Mucosa of rectum (tissue), 2 donors: ENCODE data around the gene FBXL14.

Source experiments
- H3K27ac ChIP-seq, 2 donors: one replicate each; pipeline ENCODE4 v1.7.0; 2013; ENCODE audit warnings: inconsistent platforms in 2 of 2, low read depth in 2 of 2, low read length in 2 of 2
- H3K27me3 ChIP-seq, 2 donors: one replicate each; pipeline ENCODE4 v1.7.0; 2013; ENCODE audit warnings: low read length in 2 of 2; ENCODE audit not compliant: control insufficient read depth in 2 of 2, insufficient read depth in 2 of 2
- H3K36me3 ChIP-seq, 2 donors: one replicate each; pipeline ENCODE4 v1.7.0; 2013; ENCODE audit warnings: low read length in 2 of 2; ENCODE audit not compliant: control insufficient read depth in 2 of 2, insufficient read depth in 2 of 2
- H3K4me1 ChIP-seq, 2 donors: one replicate each; pipeline ENCODE4 v1.7.0; 2013; ENCODE audit warnings: low read length in 2 of 2, mild to moderate bottlenecking in 1 of 2; ENCODE audit not compliant: control insufficient read depth in 2 of 2, insufficient read depth in 2 of 2
- H3K4me3 ChIP-seq, 2 donors: one replicate each; pipeline ENCODE4 v1.7.0; 2013; ENCODE audit warnings: low read length in 2 of 2
- H3K9ac ChIP-seq, 2 donors: one replicate each; pipeline ENCODE4 v1.7.0; 2013; ENCODE audit warnings: low read length in 2 of 2, low read depth in 1 of 2, mild to moderate bottlenecking in 1 of 2
- H3K9me3 ChIP-seq, 2 donors: one replicate each; pipeline ENCODE4 v1.7.0; 2013; ENCODE audit warnings: low read length in 2 of 2; ENCODE audit not compliant: control insufficient read depth in 2 of 2
- donor health status: healthy.
- donor health status: Normal muscosa, but diverticular disease.

The FBXL14 gene

GRCh38 chr12:1529862-1530591 is 64.4 kb downstream of the FBXL14 start:
- peaks cover 29 to 32% of the 10 kb centered on the region in 2 donors for H3K27me3 ChIP-seq
- no peaks in the 10 kb centered on the region for H3K36me3 ChIP-seq
- peak overlapping the region; percentile 20 to 43 for H3K4me3 ChIP-seq
- H3K27ac ChIP-seq, result no peak overlapping the region
- H3K9ac ChIP-seq, result peak overlapping the region in 1 of 2 donors; percentile 45
- no peaks in the 10 kb centered on the region for H3K9me3 ChIP-seq
- peaks cover 2 to 4% of the 10 kb centered on the region in 2 donors for H3K4me1 ChIP-seq

DNA sequence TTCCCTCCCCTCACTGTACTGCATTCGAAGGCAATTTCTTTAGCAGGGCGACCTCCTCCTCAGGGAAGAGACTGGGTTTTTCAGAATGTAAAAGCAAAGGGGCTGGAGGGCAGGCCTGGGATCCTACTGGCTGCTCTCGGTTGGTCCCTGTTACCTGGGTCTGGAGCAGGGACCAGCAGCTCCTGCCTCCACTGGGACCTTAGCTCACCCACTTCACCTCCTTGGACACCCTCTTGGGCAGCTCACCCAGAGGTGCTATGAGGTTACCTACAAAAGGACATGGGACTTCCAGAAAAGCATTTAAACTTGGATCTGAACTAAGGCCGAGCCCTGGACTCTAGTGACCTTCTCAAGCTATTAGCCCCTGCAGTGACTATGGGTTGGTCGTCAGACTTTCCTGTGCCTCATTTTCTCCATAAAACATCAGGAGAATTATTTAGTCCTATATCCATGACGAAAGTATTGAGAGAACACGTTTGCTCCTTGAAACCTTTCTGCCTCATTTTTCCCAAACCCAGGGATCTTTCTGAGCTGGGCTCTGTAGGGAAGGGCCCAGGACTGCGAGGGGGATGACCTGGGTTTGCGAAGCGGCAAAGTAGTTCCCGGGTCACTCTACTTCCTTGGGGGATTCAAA is 65.0 kb downstream of the FBXL14 start:
- no peak overlapping the region for H3K27ac ChIP-seq
- H3K27me3 ChIP-seq, result peaks cover 29 to 30% of the 10 kb centered on the region in 2 donors
- H3K36me3 ChIP-seq, result no peaks in the 10 kb centered on the region
- H3K9me3 ChIP-seq, result no peaks in the 10 kb centered on the region
- peak overlapping the region in 1 of 2 donors; percentile 6 for H3K9ac ChIP-seq
- H3K4me3 ChIP-seq, result peak overlapping the region; percentile 20 to 43
- peaks cover 2 to 4% of the 10 kb centered on the region in 2 donors for H3K4me1 ChIP-seq

DNA sequence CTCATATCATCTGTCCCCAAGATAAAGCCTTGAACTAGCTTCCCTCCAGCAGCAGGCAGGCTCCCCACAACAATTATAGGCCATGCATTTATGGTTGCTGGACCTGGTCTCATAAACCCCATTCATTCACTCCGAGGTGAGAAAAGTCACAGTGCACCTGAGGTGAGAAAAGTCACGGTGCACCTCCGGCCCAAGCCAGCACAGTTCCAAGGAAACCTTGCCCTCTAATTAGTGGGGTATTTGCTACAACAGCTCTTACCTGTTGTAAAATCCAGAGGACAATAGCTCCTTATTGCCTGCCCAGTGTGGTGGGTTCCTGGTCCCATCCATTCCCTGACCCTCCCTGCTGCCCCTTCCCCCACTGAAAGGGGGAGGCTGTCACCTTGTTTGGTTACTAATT is 65.6 kb downstream of the FBXL14 start:
- Histone ChIP-seq H3K9me3 (no peaks in the 10 kb centered on the region), H3K9ac (no peak overlapping the region), H3K27me3 (peaks cover 29 to 30% of the 10 kb centered on the region in 2 donors), H3K4me1 (peaks cover under 1 to 2% of the 10 kb centered on the region in 2 donors), H3K4me3 (no peak overlapping the region), H3K27ac (no peak overlapping the region), H3K36me3 (no peaks in the 10 kb centered on the region)

GRCh38 chr12:1527789-1528188 is 66.6 kb downstream of the FBXL14 start:
- no peak overlapping the region for H3K9ac ChIP-seq
- H3K4me3 ChIP-seq, result no peak overlapping the region
- H3K27ac ChIP-seq, result no peak overlapping the region
- H3K36me3 ChIP-seq, result no peaks in the 10 kb centered on the region
- H3K4me1 ChIP-seq, result peaks cover 0 to 2% of the 10 kb centered on the region in 2 donors
- H3K9me3 ChIP-seq, result no peaks in the 10 kb centered on the region
- peaks cover 22 to 24% of the 10 kb centered on the region in 2 donors for H3K27me3 ChIP-seq

DNA sequence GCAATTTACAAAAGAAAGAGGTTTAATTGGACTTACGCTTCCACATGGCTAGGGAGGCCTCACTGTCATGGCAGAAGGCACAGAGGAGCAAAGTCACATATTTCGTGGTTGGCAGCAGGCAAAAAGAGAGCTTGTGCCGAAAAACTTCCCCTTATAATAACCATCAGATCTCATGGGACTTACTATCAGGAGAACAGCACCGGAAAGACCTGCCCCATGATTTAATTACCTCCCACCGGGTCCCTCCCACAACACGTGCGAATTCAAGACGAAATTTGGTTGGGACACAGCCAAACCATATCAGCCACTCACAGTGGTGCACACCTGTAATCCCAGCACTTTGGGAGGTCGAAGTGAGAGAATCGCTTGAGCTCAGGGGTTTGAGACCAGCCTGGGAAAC is 68.5 kb downstream of the FBXL14 start:
- Histone ChIP-seq H3K4me1 (no peaks in the 10 kb centered on the region), H3K9me3 (no peaks in the 10 kb centered on the region), H3K27me3 (peaks cover 6 to 15% of the 10 kb centered on the region in 2 donors), H3K4me3 (no peak overlapping the region), H3K36me3 (no peaks in the 10 kb centered on the region), H3K27ac (no peak overlapping the region), H3K9ac (no peak overlapping the region)

DNA sequence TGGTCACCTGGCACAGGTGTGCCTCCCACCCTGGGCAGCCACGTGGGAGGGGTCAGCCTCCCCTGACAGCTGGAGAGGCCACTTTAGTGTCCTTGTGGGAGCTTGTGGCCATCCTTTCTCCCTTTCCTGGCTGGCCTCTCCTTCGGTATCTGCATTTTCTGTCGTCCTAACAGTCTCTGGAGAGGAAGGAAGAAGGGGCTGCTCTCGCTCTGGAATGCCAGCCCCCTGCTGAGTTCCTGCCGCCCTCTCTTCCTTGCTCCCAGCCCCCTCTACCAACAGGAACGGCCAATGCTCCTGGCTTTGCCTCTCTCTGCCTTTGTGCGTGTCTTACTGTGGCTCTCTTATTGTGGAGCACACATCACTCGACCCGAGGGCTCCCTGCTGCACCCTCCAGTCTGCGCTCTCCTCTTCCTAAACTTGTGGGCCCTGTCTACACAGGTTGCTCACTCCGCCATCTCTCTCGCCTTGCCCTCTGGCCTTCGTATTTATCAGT is 70.8 kb downstream of the FBXL14 start:
- no peak overlapping the region for H3K9ac ChIP-seq

GRCh38 chr12:1523046-1523445 is 71.3 kb downstream of the FBXL14 start:
- H3K27me3 ChIP-seq, result peaks cover 0 to 5% of the 10 kb centered on the region in 2 donors
- no peak overlapping the region for H3K4me3 ChIP-seq
- peaks cover 11 to 12% of the 10 kb centered on the region in 2 donors for H3K4me1 ChIP-seq

More for the DNA sequence above, 70.8 kb downstream of the FBXL14 start:
- Histone ChIP-seq H3K4me3 (no peak overlapping the region), H3K4me1 (peaks cover 11 to 12% of the 10 kb centered on the region in 2 donors), H3K36me3 (no peaks in the 10 kb centered on the region), H3K27me3 (peaks cover 0 to 6% of the 10 kb centered on the region in 2 donors), H3K9me3 (no peaks in the 10 kb centered on the region), H3K27ac (no peak overlapping the region)

DNA sequence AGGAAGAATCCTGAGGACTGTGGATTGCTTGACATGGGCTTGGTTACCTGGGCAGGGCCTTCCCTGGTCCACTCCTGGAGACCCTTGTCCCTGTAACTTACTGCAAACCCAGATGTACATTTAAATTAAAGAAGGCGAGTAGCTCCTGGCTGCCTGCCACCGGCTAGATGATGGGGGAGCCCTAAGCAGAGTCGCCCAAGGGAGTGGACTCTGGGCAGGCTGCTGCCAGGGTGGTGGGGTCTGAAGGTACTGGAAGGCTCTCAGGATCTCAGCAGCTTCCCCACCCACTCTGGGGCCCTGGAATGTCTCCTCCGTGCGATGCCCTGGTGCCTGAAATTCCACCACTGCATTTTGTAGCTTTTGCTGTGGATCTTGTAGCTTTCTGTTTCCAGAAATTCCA is 74.7 kb downstream of the FBXL14 start:
- no peaks in the 10 kb centered on the region for H3K36me3 ChIP-seq
- peaks cover 11 to 12% of the 10 kb centered on the region in 2 donors for H3K4me1 ChIP-seq
- no peaks in the 10 kb centered on the region for H3K27me3 ChIP-seq
- no peaks in the 10 kb centered on the region for H3K9me3 ChIP-seq
- H3K4me3 ChIP-seq, result no peak overlapping the region
- H3K9ac ChIP-seq, result no peak overlapping the region
- no peak overlapping the region for H3K27ac ChIP-seq

More at GRCh38 chr12:1523046-1523445, 71.3 kb downstream of the FBXL14 start:
- no peaks in the 10 kb centered on the region for H3K36me3 ChIP-seq
- H3K27ac ChIP-seq, result no peak overlapping the region
- H3K9ac ChIP-seq, result no peak overlapping the region
- H3K9me3 ChIP-seq, result no peaks in the 10 kb centered on the region

DNA sequence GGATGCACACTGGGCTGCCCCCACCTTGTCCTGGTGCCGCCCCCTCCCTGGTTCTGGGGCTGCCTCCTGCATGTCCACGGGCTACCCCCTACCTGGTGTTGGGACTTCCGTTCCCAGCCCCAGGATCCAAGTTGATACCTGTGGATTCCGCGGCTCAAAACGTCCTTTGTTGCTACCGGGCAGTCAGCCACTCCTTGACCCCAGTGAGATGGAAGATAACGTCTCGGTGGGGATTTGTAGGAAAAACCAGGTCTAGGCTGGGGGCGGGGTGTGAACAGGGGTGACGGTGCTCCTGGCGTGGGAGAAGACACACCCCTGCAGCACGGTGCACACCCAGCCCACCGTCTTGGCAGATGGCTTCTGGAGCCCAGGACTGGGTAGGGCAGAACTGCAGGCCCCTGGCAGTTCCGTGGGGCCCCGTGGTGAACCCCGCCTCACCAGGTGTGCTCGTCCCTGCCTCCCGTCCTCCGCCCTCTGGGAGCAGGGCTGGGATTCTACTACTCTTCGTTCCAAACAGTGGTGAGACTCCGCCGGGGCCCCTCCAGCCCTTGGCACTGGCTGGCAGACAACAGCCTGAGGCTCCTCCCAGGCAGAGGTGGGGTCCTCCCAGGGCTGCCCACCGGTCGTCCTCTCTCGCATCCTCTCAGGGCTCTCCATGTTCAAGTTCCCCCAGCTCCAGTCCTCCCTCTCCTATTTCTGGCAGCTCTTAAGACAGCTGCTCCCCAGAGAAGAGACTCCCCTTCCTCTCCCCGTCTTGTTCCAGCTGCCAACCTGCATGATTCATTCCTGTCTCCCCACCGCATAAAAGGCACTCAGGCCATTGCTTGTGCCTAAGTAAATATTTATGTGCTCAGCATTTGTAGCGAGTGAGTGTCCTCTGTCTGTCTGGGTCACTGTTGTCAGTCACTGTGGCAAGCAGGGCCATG is 75.5 kb downstream of the FBXL14 start:
- Histone ChIP-seq H3K27me3 (no peaks in the 10 kb centered on the region), H3K27ac (no peak overlapping the region), H3K4me3 (peak overlapping the region; percentile 47 to 50), H3K9me3 (no peaks in the 10 kb centered on the region), H3K36me3 (no peaks in the 10 kb centered on the region), H3K4me1 (peaks cover 11 to 12% of the 10 kb centered on the region in 2 donors), H3K9ac (peak overlapping the region; percentile 14 to 48)
